ENCODE measurements around the gene HMG20A.

GRCh38 chr15:77406846-77407245, 13.8 kb upstream of the HMG20A start:
- TF ChIP-seq POLR2A (IDR thresholded peaks at IDR 0.05): no peak
- no peak for TF ChIP-seq CTCF (IDR thresholded peaks at IDR 0.05)

Measured in Peyer's patch (tissue), 4 donors.